ENCODE measurements around the gene CENPB.

Gene CENPB

DNA sequence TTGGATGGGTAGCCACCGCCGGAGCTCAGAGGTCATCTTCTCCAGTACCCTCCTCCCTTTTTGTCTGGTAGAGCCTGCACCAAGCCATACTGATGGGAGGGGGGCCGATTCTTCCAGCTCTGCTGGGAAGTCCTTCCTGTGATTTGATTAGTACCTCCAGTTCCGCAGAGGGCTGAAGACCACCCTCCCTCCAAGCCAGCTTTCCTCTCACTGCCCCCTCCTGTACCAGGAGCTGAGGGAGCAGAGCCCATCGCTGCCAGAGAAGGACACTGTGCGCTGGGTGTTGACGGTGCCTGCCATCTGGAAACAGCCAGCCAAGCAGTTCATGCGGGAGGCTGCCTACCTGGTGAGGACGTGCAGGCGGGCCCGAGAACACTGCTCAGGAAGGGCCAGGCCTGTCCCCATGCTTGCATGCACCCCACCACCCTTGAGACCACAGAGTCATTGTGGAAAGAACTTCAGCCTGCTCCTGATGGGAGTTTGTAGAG is 40.8 kb downstream of the CENPB start:
- peaks cover 4% of the 10 kb centered on the region for H3K27me3 ChIP-seq (ENCODE audit: control insufficient read depth, insufficient read depth, low read length)
- H3K9me3 ChIP-seq (ENCODE audit: control insufficient read depth, insufficient read depth, low read length) = no peaks in the 10 kb centered on the region
- DNase-seq (ENCODE audit: low read depth, low spot score) = no peak
- H3K4me1 ChIP-seq (ENCODE audit: control insufficient read depth, insufficient read depth, low read length) = peaks cover 14% of the 10 kb centered on the region; the same call in 1 of the 2 replicates
- peak overlapping the region; percentile 40; the same call in 1 of the 2 replicates for H3K4me3 ChIP-seq (ENCODE audit: low read length)
- no peak overlapping the region for H3K27ac ChIP-seq (ENCODE audit: low read length)
- H3K36me3 ChIP-seq (ENCODE audit: control insufficient read depth, insufficient read depth, low read length) = no peaks in the 10 kb centered on the region
- no CpG with 5 or more reads among the region's 11 CpGs for WGBS (ENCODE audit: insufficient coverage, insufficient read length)

DNA sequence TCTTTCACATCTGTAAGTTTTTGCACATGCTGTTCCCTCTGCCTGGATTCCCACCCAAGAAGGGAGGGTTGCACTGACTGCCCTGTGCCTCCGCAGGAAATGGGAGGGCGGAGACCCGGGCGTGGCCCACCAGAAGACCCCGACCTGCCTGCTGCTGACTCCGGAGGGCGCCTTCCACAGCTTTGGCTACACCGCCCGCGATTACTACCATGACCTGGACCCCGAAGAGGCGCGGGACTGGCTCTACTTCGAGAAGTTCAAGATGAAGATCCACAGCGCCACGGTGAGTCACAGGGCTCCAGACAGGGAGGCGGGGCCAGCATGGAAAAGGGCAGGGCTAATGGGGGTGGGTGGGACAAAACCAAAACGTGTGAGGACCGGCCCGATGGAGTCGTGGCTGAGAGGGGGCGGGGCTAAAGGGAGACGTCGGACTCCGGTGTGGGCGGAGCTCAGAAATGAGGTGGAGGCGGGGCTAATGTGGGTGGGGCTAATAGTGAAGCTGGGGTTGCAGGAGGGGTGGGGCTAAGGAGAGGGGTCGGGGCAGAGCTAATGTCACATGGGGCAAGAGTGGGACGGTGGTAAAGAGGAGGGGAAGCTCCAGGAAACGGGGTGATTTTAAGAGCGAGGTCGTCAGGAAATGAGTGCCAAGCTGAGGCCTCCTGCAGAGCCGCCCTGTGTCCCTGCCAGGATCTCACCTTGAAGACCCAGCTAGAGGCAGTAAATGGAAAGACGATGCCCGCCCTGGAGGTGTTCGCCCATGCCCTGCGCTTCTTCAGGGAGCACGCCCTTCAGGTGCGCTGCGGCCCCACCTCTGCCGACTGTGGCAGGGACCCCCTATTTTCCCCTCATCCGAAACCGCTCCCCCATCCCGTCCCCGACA is 41.5 kb downstream of the CENPB start:
- H3K9me3 ChIP-seq (ENCODE audit: control insufficient read depth, insufficient read depth, low read length) = no peaks in the 10 kb centered on the region
- H3K36me3 ChIP-seq (ENCODE audit: control insufficient read depth, insufficient read depth, low read length) = no peaks in the 10 kb centered on the region
- H3K4me1 ChIP-seq (ENCODE audit: control insufficient read depth, insufficient read depth, low read length) = peaks cover 11% of the 10 kb centered on the region; the same call in 1 of the 2 replicates
- H3K27me3 ChIP-seq (ENCODE audit: control insufficient read depth, insufficient read depth, low read length) = no peaks in the 10 kb centered on the region
- WGBS (ENCODE audit: insufficient coverage, insufficient read length) = no CpG with 5 or more reads among the region's 45 CpGs
- no peak overlapping the region for H3K27ac ChIP-seq (ENCODE audit: low read length)
- DNase-seq (ENCODE audit: low read depth, low spot score) = peak; percentile 93
- H3K4me3 ChIP-seq (ENCODE audit: low read length) = peak overlapping the region; percentile 64; the same call in 1 of the 2 replicates

DNA sequence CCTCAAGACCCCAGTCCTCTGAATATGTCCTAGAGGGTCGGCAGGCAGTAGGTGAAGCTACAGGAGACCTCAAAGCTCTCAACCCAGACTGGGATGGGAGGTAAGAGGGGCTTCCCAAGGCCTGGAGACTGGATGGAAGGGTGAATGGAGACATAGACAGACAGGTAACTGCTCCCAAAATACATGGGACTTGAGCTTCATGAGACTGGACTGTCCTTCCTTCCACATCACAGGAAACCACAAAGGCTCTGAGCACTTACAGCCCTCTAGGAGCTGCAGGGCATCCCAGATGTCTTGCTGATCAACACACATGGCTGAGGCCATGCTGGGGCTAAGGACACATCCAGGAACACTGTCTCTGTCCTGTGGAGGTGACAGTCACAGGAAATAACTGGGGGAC is 42.5 kb downstream of the CENPB start:
- no peaks in the 10 kb centered on the region for H3K36me3 ChIP-seq (ENCODE audit: control insufficient read depth, insufficient read depth, low read length)
- no peaks in the 10 kb centered on the region for H3K9me3 ChIP-seq (ENCODE audit: control insufficient read depth, insufficient read depth, low read length)
- DNase-seq (ENCODE audit: low read depth, low spot score) = no peak
- no peak overlapping the region for H3K27ac ChIP-seq (ENCODE audit: low read length)
- H3K4me3 ChIP-seq (ENCODE audit: low read length) = no peak overlapping the region
- H3K27me3 ChIP-seq (ENCODE audit: control insufficient read depth, insufficient read depth, low read length) = no peaks in the 10 kb centered on the region
- WGBS (ENCODE audit: insufficient coverage, insufficient read length) = no CpG with 5 or more reads among the region's 1 CpG
- H3K4me1 ChIP-seq (ENCODE audit: control insufficient read depth, insufficient read depth, low read length) = peaks cover 10% of the 10 kb centered on the region; the same call in 1 of the 2 replicates

DNA sequence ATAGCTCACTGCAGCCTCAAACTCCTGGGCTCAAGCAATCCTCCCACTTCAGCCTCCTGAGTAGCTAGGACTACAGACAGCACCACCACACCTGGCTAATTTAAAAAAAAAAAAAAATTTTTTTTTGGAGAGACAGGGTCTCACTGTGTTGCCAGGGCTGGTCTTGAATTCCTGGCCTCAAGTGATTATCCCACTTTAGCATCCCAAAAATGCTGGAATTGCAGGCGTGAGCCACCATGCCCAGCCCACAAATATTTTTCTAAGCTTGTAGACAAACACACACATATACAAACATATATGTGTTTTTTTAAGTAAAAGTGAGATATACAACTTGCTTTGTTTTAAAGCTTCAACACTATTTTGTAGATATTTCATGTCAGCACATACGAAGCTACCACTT is 43.3 kb downstream of the CENPB start:
- no CpG with 5 or more reads among the region's 2 CpGs for WGBS (ENCODE audit: insufficient coverage, insufficient read length)
- H3K27ac ChIP-seq (ENCODE audit: low read length) = no peak overlapping the region
- no peaks in the 10 kb centered on the region for H3K9me3 ChIP-seq (ENCODE audit: control insufficient read depth, insufficient read depth, low read length)
- DNase-seq (ENCODE audit: low read depth, low spot score) = no peak
- H3K27me3 ChIP-seq (ENCODE audit: control insufficient read depth, insufficient read depth, low read length) = no peaks in the 10 kb centered on the region
- H3K4me1 ChIP-seq (ENCODE audit: control insufficient read depth, insufficient read depth, low read length) = peaks cover 10% of the 10 kb centered on the region; the same call in 1 of the 2 replicates
- H3K4me3 ChIP-seq (ENCODE audit: low read length) = no peak overlapping the region
- H3K36me3 ChIP-seq (ENCODE audit: control insufficient read depth, insufficient read depth, low read length) = no peaks in the 10 kb centered on the region

DNA sequence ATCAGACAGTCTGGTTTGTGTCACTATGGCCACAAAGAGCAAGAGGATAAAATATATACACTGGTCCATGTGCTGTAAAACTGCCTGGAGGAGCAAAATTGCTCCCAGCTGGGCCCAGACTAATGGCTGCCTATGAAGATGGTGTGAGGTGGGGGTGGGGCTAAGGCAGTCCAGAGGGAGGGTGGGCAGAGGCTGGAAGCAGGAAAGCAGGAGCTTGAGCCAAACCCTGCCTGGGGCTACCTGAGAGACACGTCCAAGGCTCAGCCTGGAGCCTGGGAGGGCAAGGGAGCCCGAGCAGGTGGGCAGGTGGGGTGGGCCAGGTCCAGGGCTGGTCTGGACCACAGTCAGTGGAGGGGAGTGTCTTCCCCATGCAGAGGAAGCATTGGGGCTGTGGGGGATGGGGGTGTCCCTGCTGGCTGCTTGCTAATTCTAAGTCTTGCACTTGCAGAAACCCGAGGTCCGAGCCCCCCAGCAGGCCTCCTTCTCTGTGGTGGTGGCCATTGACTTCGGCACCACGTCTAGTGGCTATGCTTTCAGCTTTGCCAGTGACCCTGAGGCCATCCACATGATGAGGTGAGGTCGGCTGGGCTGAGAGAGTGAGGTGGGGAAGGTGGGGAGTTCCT is 44.6 kb downstream of the CENPB start:
- H3K36me3 ChIP-seq (ENCODE audit: control insufficient read depth, insufficient read depth, low read length) = no peaks in the 10 kb centered on the region
- H3K4me3 ChIP-seq (ENCODE audit: low read length) = no peak overlapping the region
- no peaks in the 10 kb centered on the region for H3K9me3 ChIP-seq (ENCODE audit: control insufficient read depth, insufficient read depth, low read length)
- H3K27ac ChIP-seq (ENCODE audit: low read length) = no peak overlapping the region
- H3K4me1 ChIP-seq (ENCODE audit: control insufficient read depth, insufficient read depth, low read length) = peaks cover 10% of the 10 kb centered on the region; the same call in 1 of the 2 replicates
- no CpG with 5 or more reads among the region's 7 CpGs for WGBS (ENCODE audit: insufficient coverage, insufficient read length)
- no peak for DNase-seq (ENCODE audit: low read depth, low spot score)
- no peaks in the 10 kb centered on the region for H3K27me3 ChIP-seq (ENCODE audit: control insufficient read depth, insufficient read depth, low read length)

DNA sequence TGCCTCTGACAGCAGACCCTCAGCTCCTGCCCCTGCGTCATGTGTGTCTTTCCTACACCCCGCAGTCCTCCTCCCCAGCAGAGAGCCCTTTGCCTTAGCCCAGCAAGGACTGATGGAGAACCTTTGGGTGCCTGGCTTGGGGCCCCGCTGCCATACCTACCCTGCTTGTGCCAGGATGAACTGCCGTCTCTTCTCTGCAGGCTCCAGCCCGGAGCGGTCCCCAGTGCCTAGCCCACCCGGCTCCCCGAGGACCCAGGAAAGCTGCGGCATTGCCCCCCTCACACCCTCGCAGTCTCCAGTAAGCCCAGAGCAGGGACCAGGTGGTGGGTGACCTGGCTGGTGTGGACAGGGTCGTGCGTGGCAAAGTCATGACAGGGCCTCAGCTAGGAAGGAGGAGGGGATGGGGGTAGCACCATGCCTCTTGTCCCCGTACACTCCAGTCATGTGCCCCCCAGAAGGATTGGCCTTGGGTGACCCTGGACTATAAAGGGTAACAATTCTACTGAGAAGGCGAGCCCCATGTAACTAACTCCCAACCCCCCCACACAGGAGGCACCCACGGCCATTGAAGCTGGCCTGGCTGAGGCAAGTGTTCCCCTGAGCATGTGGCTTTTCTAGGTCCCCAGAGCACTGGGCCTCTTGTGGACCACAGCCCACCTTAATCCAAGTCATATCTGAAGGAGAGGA is 45.8 kb downstream of the CENPB start:
- Histone ChIP-seq H3K9me3 (ENCODE audit: control insufficient read depth, insufficient read depth, low read length) (no peaks in the 10 kb centered on the region), H3K27ac (ENCODE audit: low read length) (no peak overlapping the region), H3K4me3 (ENCODE audit: low read length) (no peak overlapping the region), H3K36me3 (ENCODE audit: control insufficient read depth, insufficient read depth, low read length) (no peaks in the 10 kb centered on the region), H3K27me3 (ENCODE audit: control insufficient read depth, insufficient read depth, low read length) (no peaks in the 10 kb centered on the region), H3K4me1 (ENCODE audit: control insufficient read depth, insufficient read depth, low read length) (peaks cover 8% of the 10 kb centered on the region; the same call in 1 of the 2 replicates)
- no peak for DNase-seq (ENCODE audit: low read depth, low spot score)
- WGBS (ENCODE audit: insufficient coverage, insufficient read length) = no CpG with 5 or more reads among the region's 15 CpGs

DNA sequence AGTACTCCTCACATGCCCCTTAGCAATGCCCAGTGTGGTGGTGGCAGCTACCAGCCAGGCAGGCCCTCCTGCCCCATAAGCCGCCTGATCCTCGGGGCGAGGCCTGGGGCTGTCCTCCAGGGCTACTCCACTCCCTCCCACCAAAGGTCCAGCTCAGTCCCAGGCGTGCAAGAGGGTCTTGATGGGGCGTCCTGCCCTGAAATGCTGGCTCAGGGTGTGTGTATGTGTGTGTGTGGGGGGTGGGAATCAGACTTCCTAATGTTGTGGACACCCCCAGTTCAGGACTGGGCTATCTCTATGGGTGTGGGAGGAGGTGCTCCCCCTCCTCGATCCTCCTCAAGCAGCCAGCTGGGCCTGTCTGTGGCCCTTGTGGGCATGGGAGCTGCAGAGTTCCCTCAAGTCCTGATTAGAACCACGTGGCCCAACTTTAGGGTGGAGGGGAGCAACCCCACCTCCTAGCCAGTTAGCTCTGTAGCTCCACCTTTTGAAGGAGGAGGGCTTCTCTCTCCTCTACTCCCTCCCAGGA is 46.6 kb downstream of the CENPB start:
- WGBS (ENCODE audit: insufficient coverage, insufficient read length) = no CpG with 5 or more reads among the region's 7 CpGs
- no peaks in the 10 kb centered on the region for H3K9me3 ChIP-seq (ENCODE audit: control insufficient read depth, insufficient read depth, low read length)
- H3K4me1 ChIP-seq (ENCODE audit: control insufficient read depth, insufficient read depth, low read length) = peaks cover 7% of the 10 kb centered on the region; the same call in 1 of the 2 replicates
- no peak overlapping the region for H3K4me3 ChIP-seq (ENCODE audit: low read length)
- H3K36me3 ChIP-seq (ENCODE audit: control insufficient read depth, insufficient read depth, low read length) = no peaks in the 10 kb centered on the region
- H3K27ac ChIP-seq (ENCODE audit: low read length) = no peak overlapping the region
- no peak for DNase-seq (ENCODE audit: low read depth, low spot score)
- no peaks in the 10 kb centered on the region for H3K27me3 ChIP-seq (ENCODE audit: control insufficient read depth, insufficient read depth, low read length)

DNA sequence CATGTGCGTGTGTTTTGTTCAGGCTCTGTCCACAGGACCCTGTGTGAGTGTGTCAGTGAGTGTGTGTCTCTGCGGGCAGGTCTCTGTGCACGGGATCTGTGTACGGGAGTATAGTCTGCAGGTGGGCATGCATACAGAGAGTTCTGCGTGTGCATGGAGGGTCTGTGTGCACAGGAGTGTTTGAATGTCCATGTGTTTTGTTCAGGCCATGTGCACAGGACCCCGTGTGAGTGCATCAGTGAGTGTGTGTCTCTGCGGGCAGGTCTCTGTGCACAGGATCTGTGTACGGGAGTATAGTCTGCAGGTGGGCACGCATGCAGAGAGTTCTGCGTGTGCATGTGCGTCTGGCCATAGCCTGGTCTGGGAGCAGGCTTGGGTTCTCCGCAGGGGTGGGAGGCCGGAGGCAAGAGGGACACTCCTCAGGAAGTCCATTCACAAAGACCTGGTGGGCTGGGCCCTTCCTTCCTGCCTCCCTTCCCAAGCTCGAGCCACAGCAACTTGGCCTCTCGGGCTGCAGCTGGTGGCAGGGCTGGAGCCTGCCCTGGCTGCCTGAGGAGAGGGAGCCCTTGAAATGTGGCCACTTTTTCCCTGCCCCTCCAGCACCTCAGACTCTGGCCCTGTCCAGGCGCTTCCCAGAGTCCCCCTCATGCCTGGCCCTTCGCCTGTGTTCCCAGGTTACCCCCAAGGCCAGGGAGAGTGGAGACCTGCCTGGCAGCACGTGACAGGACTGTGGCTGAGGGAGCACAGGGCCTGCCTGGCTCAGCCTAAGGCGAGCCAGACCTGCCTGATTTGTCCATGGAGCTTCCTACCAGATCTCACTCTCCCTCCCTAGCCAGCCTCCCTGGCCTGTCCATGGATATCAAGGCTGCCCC is 47.2 kb downstream of the CENPB start:
- no peak overlapping the region for H3K27ac ChIP-seq (ENCODE audit: low read length)
- H3K4me3 ChIP-seq (ENCODE audit: low read length) = no peak overlapping the region
- peaks cover 4% of the 10 kb centered on the region; the same call in 1 of the 2 replicates for H3K4me1 ChIP-seq (ENCODE audit: control insufficient read depth, insufficient read depth, low read length)
- no peaks in the 10 kb centered on the region for H3K36me3 ChIP-seq (ENCODE audit: control insufficient read depth, insufficient read depth, low read length)
- no peaks in the 10 kb centered on the region for H3K9me3 ChIP-seq (ENCODE audit: control insufficient read depth, insufficient read depth, low read length)
- no peaks in the 10 kb centered on the region for H3K27me3 ChIP-seq (ENCODE audit: control insufficient read depth, insufficient read depth, low read length)
- DNase-seq (ENCODE audit: low read depth, low spot score) = no peak
- WGBS (ENCODE audit: insufficient coverage, insufficient read length) = no CpG with 5 or more reads among the region's 19 CpGs

DNA sequence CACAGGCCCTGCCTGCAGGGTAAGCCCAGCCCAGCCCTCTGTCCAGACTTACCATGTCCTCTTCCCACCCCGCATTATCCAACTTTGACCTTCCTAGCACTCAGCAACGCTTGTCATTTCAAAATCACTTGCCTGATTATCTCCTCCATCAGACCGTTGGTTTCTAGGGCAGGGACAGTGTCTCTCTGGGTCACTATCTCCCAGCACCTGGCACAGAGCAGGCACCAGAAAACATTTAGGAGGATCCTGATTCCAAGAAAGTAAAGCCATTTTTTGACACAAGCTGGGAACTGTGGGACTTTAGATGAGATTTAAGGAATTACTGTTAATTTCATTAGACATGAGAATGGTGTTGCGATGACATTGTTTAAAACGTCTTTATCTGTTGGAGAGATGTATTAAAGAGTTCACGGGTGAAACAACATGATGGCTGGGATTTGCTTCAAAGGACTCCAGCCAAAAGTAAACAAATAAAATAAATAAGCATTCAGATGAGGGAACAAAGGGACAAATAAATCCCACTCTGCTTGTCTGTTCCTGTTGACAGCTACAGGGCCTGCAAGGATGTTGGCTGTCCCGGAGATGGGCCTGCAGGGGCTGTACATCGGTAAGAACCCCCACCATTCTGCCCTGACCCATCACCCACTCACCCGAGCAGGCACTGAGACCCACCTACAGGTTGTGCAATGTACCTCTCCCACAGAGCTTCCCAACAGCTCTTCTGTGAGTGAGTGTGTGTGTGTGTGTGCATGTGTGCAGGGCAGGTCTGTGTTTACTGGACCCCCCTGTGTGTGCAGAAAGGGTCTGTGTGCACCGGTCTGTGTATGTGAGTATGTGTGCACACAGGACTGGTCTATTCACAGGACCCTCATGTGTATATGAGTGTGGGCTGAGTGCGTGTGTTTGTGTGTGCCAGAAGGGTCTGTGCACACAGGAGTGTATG is 48.2 kb downstream of the CENPB start:
- no CpG with 5 or more reads among the region's 11 CpGs for WGBS (ENCODE audit: insufficient coverage, insufficient read length)
- Histone ChIP-seq H3K27ac (ENCODE audit: low read length) (no peak overlapping the region), H3K27me3 (ENCODE audit: control insufficient read depth, insufficient read depth, low read length) (no peaks in the 10 kb centered on the region), H3K9me3 (ENCODE audit: control insufficient read depth, insufficient read depth, low read length) (no peaks in the 10 kb centered on the region), H3K4me1 (ENCODE audit: control insufficient read depth, insufficient read depth, low read length) (peaks cover 4% of the 10 kb centered on the region; the same call in 1 of the 2 replicates), H3K36me3 (ENCODE audit: control insufficient read depth, insufficient read depth, low read length) (no peaks in the 10 kb centered on the region), H3K4me3 (ENCODE audit: low read length) (no peak overlapping the region; the same call in 1 of the 2 replicates)
- DNase-seq (ENCODE audit: low read depth, low spot score) = no peak

Measured in iPS DF 6.9 (cell line).